ENCODE measurements around the gene BLTP3A. TPM values are rescaled to one million over a fixed set of nuclear protein-coding genes. Genes with fewer than 3 reads are reported as not detected.
"Not testable (repeated sequence)": the region's sequence is repeated elsewhere in the genome, so short reads cannot be mapped to it uniquely, and the experiment has no call there.

BLTP3A gene
- polyA plus RNA-seq, 3 donors: 1.0 to 7.2 (median 1.2) TPM

DNA sequence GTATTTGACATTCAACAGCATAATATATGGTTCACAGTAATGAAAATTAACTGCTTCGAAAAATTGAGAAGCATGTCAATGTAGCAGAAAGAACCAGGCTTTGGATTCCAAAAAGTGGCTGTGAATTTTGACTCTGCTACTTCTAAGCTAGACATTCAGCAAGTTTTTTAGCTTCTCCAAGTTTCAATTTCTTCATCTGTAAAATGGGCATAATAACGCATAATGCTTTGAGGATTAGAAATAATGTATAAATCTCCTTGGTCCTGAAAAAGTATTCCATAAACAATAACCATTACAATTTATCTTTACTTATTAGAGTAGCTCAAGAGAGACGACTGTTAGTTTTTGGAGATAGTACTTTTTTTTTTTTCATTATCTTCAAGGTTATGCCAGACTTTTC, 7.7 kb downstream of the BLTP3A start:
- no peak for TF ChIP-seq CTCF (IDR thresholded peaks at IDR 0.05)
- Histone ChIP-seq H3K9me3 (replicated peaks in 1 of 2; ENCODE audit: control insufficient read depth in 1 of 2, insufficient read depth in 1 of 2, low read length in 2 of 2) (no peaks in the 10 kb centered on the region), H3K27ac (ENCODE audit: low read depth in 1 of 2, low read length in 2 of 2) (no peak overlapping the region), H4K20me1 (ENCODE audit: insufficient read depth, low read length) (peaks cover 48% of the 10 kb centered on the region), H3K9ac (ENCODE audit: insufficient read depth, low read length, poor library complexity, severe bottlenecking) (no peak overlapping the region), H2AFZ (ENCODE audit: insufficient read depth, low read depth, low read length, poor library complexity, severe bottlenecking) (no peak overlapping the region), H3K4me3 (replicated peaks in 1 of 3; ENCODE audit: low read depth in 2 of 3, low read length in 3 of 3) (no peak overlapping the region), H3K36me3 (replicated peaks in 1 of 2; ENCODE audit: control insufficient read depth in 1 of 2, insufficient read depth in 2 of 2, low read length in 2 of 2) (no peaks in the 10 kb centered on the region), H3K79me2 (ENCODE audit: insufficient read depth, low read length) (peaks cover 96% of the 10 kb centered on the region), H3K4me1 (ENCODE audit: control insufficient read depth in 1 of 2, insufficient read depth in 2 of 2, low read length in 2 of 2) (no peaks in the 10 kb centered on the region), H3K27me3 (ENCODE audit: control insufficient read depth in 2 of 2, insufficient read depth in 2 of 2, low read length in 2 of 2) (no peaks in the 10 kb centered on the region), H3K4me2 (replicated peaks; ENCODE audit: extremely low read depth, low read length, poor library complexity, severe bottlenecking) (no peak overlapping the region)
- intact Hi-C loops (cut with micrococcal nuclease): loop anchor here in 1 of 2 donors (10.0 kb wide), 1 partner anchor 85 kb away; the partner anchor contains the start of genes ANKS1A and TAF11
- WGBS (ENCODE audit: insufficient coverage): no CpG with 5 or more reads among the region's 3 CpGs
- Mint-ChIP-seq H3K36me3 (peaks cover 0 to 4% of the 10 kb centered on the region in 2 donors), H3K27ac (no peak overlapping the region), H3K4me1 (peaks cover 5% of the 10 kb centered on the region), H3K27me3 (ENCODE audit: low read depth in 3 of 3) (no peaks in the 10 kb centered on the region), H3K4me3 (no peak overlapping the region), H3K9me3 (no peaks in the 10 kb centered on the region)
- no peak for DNase-seq

- H3K27ac ChIP-seq (ENCODE audit: low read depth in 1 of 2, low read length in 2 of 2): no peak overlapping the region
- no peaks in the 10 kb centered on the region for H3K9me3 Mint-ChIP-seq
- no peaks in the 10 kb centered on the region for H3K27me3 ChIP-seq (ENCODE audit: control insufficient read depth in 2 of 2, insufficient read depth in 2 of 2, low read length in 2 of 2)
- no peaks in the 10 kb centered on the region for H3K36me3 Mint-ChIP-seq
- intact Hi-C loops (cut with micrococcal nuclease): no loop called here
- peaks cover 92% of the 10 kb centered on the region for H3K79me2 ChIP-seq (ENCODE audit: insufficient read depth, low read length)
- H3K4me3 Mint-ChIP-seq: no peak overlapping the region
- H3K4me2 ChIP-seq (replicated peaks; ENCODE audit: extremely low read depth, low read length, poor library complexity, severe bottlenecking): no peak overlapping the region
- H3K36me3 ChIP-seq (replicated peaks in 1 of 2; ENCODE audit: control insufficient read depth in 1 of 2, insufficient read depth in 2 of 2, low read length in 2 of 2): no peaks in the 10 kb centered on the region
- no peak for DNase-seq
- H3K4me3 ChIP-seq (replicated peaks in 1 of 3; ENCODE audit: low read depth in 2 of 3, low read length in 3 of 3): no peak overlapping the region
- no peaks in the 10 kb centered on the region for H3K4me1 ChIP-seq (ENCODE audit: control insufficient read depth in 1 of 2, insufficient read depth in 2 of 2, low read length in 2 of 2)
- H3K27me3 Mint-ChIP-seq (ENCODE audit: low read depth in 3 of 3): peaks cover 0 to 2% (median 0%) of the 10 kb centered on the region in 3 donors
- H3K9ac ChIP-seq (ENCODE audit: insufficient read depth, low read length, poor library complexity, severe bottlenecking): no peak overlapping the region
- H3K27ac Mint-ChIP-seq: peak overlapping the region in 2 of 7 donors; percentile 6 to 7
- H2AFZ ChIP-seq (ENCODE audit: insufficient read depth, low read depth, low read length, poor library complexity, severe bottlenecking): no peak overlapping the region
- H4K20me1 ChIP-seq (ENCODE audit: insufficient read depth, low read length): peaks cover 40% of the 10 kb centered on the region
- peaks cover 8% of the 10 kb centered on the region for H3K4me1 Mint-ChIP-seq
- no peak for TF ChIP-seq CTCF (IDR thresholded peaks at IDR 0.05)
- H3K9me3 ChIP-seq (replicated peaks in 1 of 2; ENCODE audit: control insufficient read depth in 1 of 2, insufficient read depth in 1 of 2, low read length in 2 of 2): no peaks in the 10 kb centered on the region
Observed at GRCh38 chr6:34804543-34804942, 12.7 kb downstream of the BLTP3A start.

DNA sequence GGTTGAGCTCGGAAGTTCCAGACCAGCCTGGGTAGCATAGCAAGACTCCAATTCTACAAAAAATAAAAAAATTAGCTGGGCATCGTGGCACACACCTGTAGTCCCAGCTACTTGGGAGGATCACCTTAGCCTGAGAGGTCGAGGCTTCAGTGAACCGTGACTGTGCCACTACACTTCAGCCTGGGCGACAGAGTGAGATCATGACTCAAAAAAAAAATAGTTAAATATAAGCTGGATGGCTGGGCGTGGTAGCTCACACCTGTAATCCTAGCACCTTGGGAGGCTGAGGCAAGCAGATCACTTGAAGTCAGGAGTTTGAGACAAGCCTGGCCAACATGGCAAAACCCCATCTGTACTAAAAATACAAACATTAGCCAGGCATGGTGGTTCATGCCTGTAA, 13.2 kb downstream of the BLTP3A start:
- WGBS (ENCODE audit: insufficient coverage): 98% methylated on average over 5 of the region's 6 CpGs
- DNase-seq; H3K27me3 Mint-ChIP-seq (ENCODE audit: low read depth in 3 of 3); intact Hi-C loops (cut with micrococcal nuclease); H3K4me2 ChIP-seq (replicated peaks; ENCODE audit: extremely low read depth, low read length, poor library complexity, severe bottlenecking); H3K4me1 ChIP-seq (ENCODE audit: control insufficient read depth in 1 of 2, insufficient read depth in 2 of 2, low read length in 2 of 2); H3K4me1 Mint-ChIP-seq; H3K9me3 Mint-ChIP-seq; H3K36me3 Mint-ChIP-seq; H3K27ac ChIP-seq (ENCODE audit: low read depth in 1 of 2, low read length in 2 of 2); H3K9me3 ChIP-seq (replicated peaks in 1 of 2; ENCODE audit: control insufficient read depth in 1 of 2, insufficient read depth in 1 of 2, low read length in 2 of 2); H3K9ac ChIP-seq (ENCODE audit: insufficient read depth, low read length, poor library complexity, severe bottlenecking); H2AFZ ChIP-seq (ENCODE audit: insufficient read depth, low read depth, low read length, poor library complexity, severe bottlenecking); H3K4me3 Mint-ChIP-seq; H3K27me3 ChIP-seq (ENCODE audit: control insufficient read depth in 2 of 2, insufficient read depth in 2 of 2, low read length in 2 of 2); H3K36me3 ChIP-seq (replicated peaks in 1 of 2; ENCODE audit: control insufficient read depth in 1 of 2, insufficient read depth in 2 of 2, low read length in 2 of 2); H3K4me3 ChIP-seq (replicated peaks in 1 of 3; ENCODE audit: low read depth in 2 of 3, low read length in 3 of 3): not testable (repeated sequence)
- H4K20me1 ChIP-seq (ENCODE audit: insufficient read depth, low read length): peaks cover 35% of the 10 kb centered on the region
- peaks cover 92% of the 10 kb centered on the region for H3K79me2 ChIP-seq (ENCODE audit: insufficient read depth, low read length)
- peak overlapping the region in 1 of 7 donors; percentile 61 for H3K27ac Mint-ChIP-seq

Measured in CD14-positive monocyte (primary cell).